K562 (cell line): ENCODE data around the gene VILL. TPM values are rescaled to one million over a fixed set of nuclear protein-coding genes. Genes with fewer than 3 reads are reported as not detected.

Experiments used
- ARID2 ChIP-seq: fragments of 450-650 bp; IDR thresholded peaks from 2 replicates; pipeline ENCODE4 v1.6.1; 2017; ENCODE audit warnings: antibody characterized with exemption, mild to moderate bottlenecking
- BACH1 ChIP-seq: fragments of 200-800 bp; sonication (Bioruptor generic); IDR thresholded peaks from 2 replicates; pipeline ENCODE4 v1.6.1; 2016; ENCODE audit warnings: missing genetic modification characterization, missing compliant biosample characterization
- CBFB ChIP-seq: sonication (generic); formaldehyde crosslinking; IDR thresholded peaks from 2 replicates; pipeline ENCODE4 v1.4.0; 2020; ENCODE audit warnings: mild to moderate bottlenecking, missing genetic modification reagents
- HDGF ChIP-seq: fragments of 450-650 bp; IDR thresholded peaks from 2 replicates; pipeline ENCODE4 v1.6.1; 2016
- HNRNPH1 ChIP-seq: fragments of 200-400 bp; formaldehyde crosslinking; optimal IDR thresholded peaks from 2 replicates; pipeline ENCODE3; 2017; ENCODE audit warnings: low read depth, mild to moderate bottlenecking, low read length, moderate library complexity
- IRF2 ChIP-seq: sonication (generic); formaldehyde crosslinking; IDR thresholded peaks from 2 replicates; pipeline ENCODE4 v1.8.1; 2022; ENCODE audit warnings: mild to moderate bottlenecking, missing genetic modification reagents
- KDM1A ChIP-seq, 2 experiments: fragments of 450-650 bp; IDR thresholded peaks; 2 replicates each; pipeline ENCODE4 v1.6.1; 2016; ENCODE audit warnings: mild to moderate bottlenecking in 2 of 2
- MCM7 ChIP-seq, 2 experiments: fragments of 450-650 bp; IDR thresholded peaks; 2 replicates each; pipeline ENCODE4 v1.6.1; 2016 to 2018
- OTX1 ChIP-seq: fragments of 450-650 bp; formaldehyde crosslinking; IDR thresholded peaks from 2 replicates; pipeline ENCODE4 v1.4.0; 2022; ENCODE audit warnings: mild to moderate bottlenecking
- SP1 ChIP-seq: sonication (generic); formaldehyde crosslinking; IDR thresholded peaks from 2 replicates; pipeline ENCODE4 v1.8.1; 2022; ENCODE audit warnings: mild to moderate bottlenecking, missing genetic modification reagents
- TOE1 ChIP-seq, 2 experiments: fragments of 450-650 bp in 1 of 2; sonication (generic) in 1 of 2; formaldehyde crosslinking in 1 of 2; IDR thresholded peaks; 2 replicates each; pipeline versions ENCODE4 v1.7.1 to v1.8.0; 2016 to 2022; ENCODE audit warnings: borderline replicate concordance in 2 of 2, mild to moderate bottlenecking in 2 of 2, antibody characterized with exemption in 1 of 2, inconsistent platforms in 1 of 2, low read depth in 1 of 2, missing genetic modification reagents in 1 of 2, moderate library complexity in 1 of 2
- ZNF165 ChIP-seq: fragments of 250-450 bp; sonication (Bioruptor Pico); IDR thresholded peaks from 2 replicates; pipeline ENCODE4 v1.4.0; 2020; ENCODE audit warnings: borderline replicate concordance
- ZNF184 ChIP-seq: sonication (generic); formaldehyde crosslinking; IDR thresholded peaks from 2 replicates; pipeline ENCODE4 v1.5.0; 2020; ENCODE audit warnings: missing genetic modification reagents
- ZNF274 ChIP-seq: IDR thresholded peaks from 2 replicates; pipeline ENCODE4 v1.6.1; 2011; ENCODE audit warnings: low read depth, mild to moderate bottlenecking, low read length, moderate library complexity, borderline replicate concordance
- polyA plus RNA-seq, 8 experiments: library from polyadenylated mRNA; depleted of rRNA in 4 of 8; stranded (reverse) in 5 of 8; unstranded in 3 of 8; fragments of >200 nt; fragmentation: Nextera tagmentation in 2 of 8; fragmentation: Illumina TruSeq in 1 of 8; extraction: Ambion mirVana in 2 of 8; extraction: Trizol in 1 of 8; gene quantifications; 2 replicates each; pipeline versions ENCODE4 v1.2.1 to v1.2.3, GENCODE V29; 2011 to 2014; ENCODE audit warnings: inconsistent platforms in 1 of 8, missing spikeins in 1 of 8
- total RNA-seq, 7 experiments: library from RNA; depleted of rRNA in 6 of 7; stranded (reverse); fragments of >200 nt in 6 of 7; fragmentation: Illumina TruSeq in 2 of 7; extraction: Trizol in 2 of 7; gene quantifications; 2 replicates each; pipeline versions ENCODE4 v1.2.1 to v1.2.3, GENCODE V29; 2011 to 2021; ENCODE audit warnings: low replicate concordance in 1 of 7
- TF ChIP-seq, protein P1 (sequence below): fragments of 250-450 bp; sonication (Bioruptor Pico); IDR thresholded peaks from 2 replicates; pipeline ENCODE4 v1.5.0; 2021; ENCODE audit warnings: mild to moderate bottlenecking, borderline replicate concordance
- TF ChIP-seq, protein P2 (sequence below): fragments of 450-650 bp; formaldehyde crosslinking; IDR thresholded peaks from 2 replicates; pipeline ENCODE4 v1.4.0; 2020; ENCODE audit warnings: mild to moderate bottlenecking, moderate library complexity
- TF ChIP-seq, protein P3 (sequence below): fragments of 450-650 bp; formaldehyde crosslinking; IDR thresholded peaks from 2 replicates; pipeline ENCODE4 v1.4.0; 2022; ENCODE audit warnings: mild to moderate bottlenecking, moderate library complexity
- TF ChIP-seq, protein P4 (sequence below): sonication (generic); formaldehyde crosslinking; IDR thresholded peaks from 2 replicates; pipeline ENCODE4 v1.8.1; 2022; ENCODE audit warnings: missing genetic modification reagents
- TF ChIP-seq, protein P5 (sequence below): sonication (generic); formaldehyde crosslinking; IDR thresholded peaks from 2 replicates; pipeline ENCODE4 v1.9.0; 2022; ENCODE audit warnings: mild to moderate bottlenecking, missing genetic modification reagents
- TF ChIP-seq, protein P6 (sequence below): fragments of 250-450 bp; sonication (Bioruptor Pico); IDR thresholded peaks from 2 replicates; pipeline ENCODE4 v1.8.0; 2022; ENCODE audit warnings: inconsistent platforms

The VILL gene
- total and polyA plus RNA-seq, 9 of the 15 experiments (the other 6 are each of a cell fraction or from before 2014, with no cell fraction given): 0.11 to 16.0 (median 8.8) TPM

DNA sequence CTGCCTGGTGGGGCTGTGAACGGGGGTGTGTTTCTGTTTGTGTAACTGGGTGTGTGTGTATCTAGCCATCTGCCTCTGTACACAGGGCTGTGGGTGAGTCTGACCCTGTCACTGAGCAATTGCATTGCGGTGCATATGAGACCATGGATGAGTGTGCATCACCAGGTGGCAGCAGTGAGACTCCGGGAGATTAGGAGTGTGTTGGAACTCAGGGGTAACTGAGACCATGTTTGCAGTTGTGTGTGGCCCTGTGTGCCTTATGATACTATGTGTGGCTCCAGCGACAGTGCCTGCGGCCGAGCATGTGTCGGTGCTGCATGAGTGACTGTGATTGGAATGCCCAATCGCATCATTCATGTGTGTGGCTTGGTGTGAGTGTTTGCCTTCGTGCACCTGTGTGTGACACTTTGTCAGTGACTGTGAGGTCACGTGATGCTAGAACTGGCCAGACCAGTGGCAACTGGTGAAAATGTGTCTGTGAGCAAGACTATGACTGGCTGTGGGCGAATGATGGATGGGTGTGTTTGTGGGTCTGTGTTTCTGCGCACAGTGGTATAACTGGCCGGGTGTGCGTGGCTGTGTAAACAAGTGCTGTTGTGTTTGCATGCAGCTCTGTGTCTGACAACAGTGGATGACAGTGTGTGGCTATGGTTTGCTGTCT is 14.0 kb downstream of the VILL start (continued):
- TF ChIP-seq, protein P1, sequence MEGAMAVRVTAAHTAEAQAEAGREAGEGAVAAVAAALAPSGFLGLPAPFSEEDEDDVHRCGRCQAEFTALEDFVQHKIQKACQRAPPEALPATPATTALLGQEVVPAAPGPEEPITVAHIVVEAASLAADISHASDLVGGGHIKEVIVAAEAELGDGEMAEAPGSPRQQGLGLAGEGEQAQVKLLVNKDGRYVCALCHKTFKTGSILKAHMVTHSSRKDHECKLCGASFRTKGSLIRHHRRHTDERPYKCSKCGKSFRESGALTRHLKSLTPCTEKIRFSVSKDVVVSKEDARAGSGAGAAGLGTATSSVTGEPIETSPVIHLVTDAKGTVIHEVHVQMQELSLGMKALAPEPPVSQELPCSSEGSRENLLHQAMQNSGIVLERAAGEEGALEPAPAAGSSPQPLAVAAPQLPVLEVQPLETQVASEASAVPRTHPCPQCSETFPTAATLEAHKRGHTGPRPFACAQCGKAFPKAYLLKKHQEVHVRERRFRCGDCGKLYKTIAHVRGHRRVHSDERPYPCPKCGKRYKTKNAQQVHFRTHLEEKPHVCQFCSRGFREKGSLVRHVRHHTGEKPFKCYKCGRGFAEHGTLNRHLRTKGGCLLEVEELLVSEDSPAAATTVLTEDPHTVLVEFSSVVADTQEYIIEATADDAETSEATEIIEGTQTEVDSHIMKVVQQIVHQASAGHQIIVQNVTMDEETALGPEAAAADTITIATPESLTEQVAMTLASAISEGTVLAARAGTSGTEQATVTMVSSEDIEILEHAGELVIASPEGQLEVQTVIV (CRISPR knock-in tag): no peak
- TF ChIP-seq, protein P2, sequence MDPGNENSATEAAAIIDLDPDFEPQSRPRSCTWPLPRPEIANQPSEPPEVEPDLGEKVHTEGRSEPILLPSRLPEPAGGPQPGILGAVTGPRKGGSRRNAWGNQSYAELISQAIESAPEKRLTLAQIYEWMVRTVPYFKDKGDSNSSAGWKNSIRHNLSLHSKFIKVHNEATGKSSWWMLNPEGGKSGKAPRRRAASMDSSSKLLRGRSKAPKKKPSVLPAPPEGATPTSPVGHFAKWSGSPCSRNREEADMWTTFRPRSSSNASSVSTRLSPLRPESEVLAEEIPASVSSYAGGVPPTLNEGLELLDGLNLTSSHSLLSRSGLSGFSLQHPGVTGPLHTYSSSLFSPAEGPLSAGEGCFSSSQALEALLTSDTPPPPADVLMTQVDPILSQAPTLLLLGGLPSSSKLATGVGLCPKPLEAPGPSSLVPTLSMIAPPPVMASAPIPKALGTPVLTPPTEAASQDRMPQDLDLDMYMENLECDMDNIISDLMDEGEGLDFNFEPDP (CRISPR knock-in tag): no peak
- TF ChIP-seq CBFB (CRISPR knock-in tag): peak; percentile 75; the same call in 1 of the 2 replicates
- no peak for TF ChIP-seq SP1 (CRISPR knock-in tag)
- TF ChIP-seq, protein P3, sequence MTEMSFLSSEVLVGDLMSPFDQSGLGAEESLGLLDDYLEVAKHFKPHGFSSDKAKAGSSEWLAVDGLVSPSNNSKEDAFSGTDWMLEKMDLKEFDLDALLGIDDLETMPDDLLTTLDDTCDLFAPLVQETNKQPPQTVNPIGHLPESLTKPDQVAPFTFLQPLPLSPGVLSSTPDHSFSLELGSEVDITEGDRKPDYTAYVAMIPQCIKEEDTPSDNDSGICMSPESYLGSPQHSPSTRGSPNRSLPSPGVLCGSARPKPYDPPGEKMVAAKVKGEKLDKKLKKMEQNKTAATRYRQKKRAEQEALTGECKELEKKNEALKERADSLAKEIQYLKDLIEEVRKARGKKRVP (CRISPR knock-in tag): no peak
- TF ChIP-seq, protein P4, sequence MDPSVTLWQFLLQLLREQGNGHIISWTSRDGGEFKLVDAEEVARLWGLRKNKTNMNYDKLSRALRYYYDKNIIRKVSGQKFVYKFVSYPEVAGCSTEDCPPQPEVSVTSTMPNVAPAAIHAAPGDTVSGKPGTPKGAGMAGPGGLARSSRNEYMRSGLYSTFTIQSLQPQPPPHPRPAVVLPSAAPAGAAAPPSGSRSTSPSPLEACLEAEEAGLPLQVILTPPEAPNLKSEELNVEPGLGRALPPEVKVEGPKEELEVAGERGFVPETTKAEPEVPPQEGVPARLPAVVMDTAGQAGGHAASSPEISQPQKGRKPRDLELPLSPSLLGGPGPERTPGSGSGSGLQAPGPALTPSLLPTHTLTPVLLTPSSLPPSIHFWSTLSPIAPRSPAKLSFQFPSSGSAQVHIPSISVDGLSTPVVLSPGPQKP (CRISPR knock-in tag): 0 out of 2 replicates have a peak, but pooled peaks have one; percentile 84
- 0 out of 2 replicates have a peak, but pooled peaks have one; percentile 43 for TF ChIP-seq OTX1 (CRISPR knock-in tag)
- TF ChIP-seq TOE1 (IDR thresholded peaks at IDR 0.05; ENCODE audit: borderline replicate concordance): peak; percentile 91
- no peak for TF ChIP-seq TOE1 (CRISPR knock-in tag; IDR thresholded peaks at IDR 0.05; ENCODE audit: borderline replicate concordance, low read depth)
- TF ChIP-seq ARID2: peak; percentile 35; the same call in 1 of the 2 replicates
- TF ChIP-seq, protein P5, sequence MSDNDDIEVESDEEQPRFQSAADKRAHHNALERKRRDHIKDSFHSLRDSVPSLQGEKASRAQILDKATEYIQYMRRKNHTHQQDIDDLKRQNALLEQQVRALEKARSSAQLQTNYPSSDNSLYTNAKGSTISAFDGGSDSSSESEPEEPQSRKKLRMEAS (CRISPR knock-in tag): peak; percentile 41; the same call in 1 of the 2 replicates
- TF ChIP-seq, protein P6, sequence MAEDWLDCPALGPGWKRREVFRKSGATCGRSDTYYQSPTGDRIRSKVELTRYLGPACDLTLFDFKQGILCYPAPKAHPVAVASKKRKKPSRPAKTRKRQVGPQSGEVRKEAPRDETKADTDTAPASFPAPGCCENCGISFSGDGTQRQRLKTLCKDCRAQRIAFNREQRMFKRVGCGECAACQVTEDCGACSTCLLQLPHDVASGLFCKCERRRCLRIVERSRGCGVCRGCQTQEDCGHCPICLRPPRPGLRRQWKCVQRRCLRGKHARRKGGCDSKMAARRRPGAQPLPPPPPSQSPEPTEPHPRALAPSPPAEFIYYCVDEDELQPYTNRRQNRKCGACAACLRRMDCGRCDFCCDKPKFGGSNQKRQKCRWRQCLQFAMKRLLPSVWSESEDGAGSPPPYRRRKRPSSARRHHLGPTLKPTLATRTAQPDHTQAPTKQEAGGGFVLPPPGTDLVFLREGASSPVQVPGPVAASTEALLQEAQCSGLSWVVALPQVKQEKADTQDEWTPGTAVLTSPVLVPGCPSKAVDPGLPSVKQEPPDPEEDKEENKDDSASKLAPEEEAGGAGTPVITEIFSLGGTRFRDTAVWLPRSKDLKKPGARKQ (CRISPR knock-in tag): no peak
- no peak for TF ChIP-seq KDM1A (IDR thresholded peaks at IDR 0.05)
- TF ChIP-seq ZNF165 (CRISPR knock-in tag): no peak
- TF ChIP-seq BACH1 (tag): no peak
- TF ChIP-seq ZNF184 (CRISPR knock-in tag): no peak
- TF ChIP-seq HDGF: peak; percentile 66; the same call in 1 of the 2 replicates
- TF ChIP-seq IRF2 (CRISPR knock-in tag): 0 out of 2 replicates have a peak, but pooled peaks have one; percentile 48
- TF ChIP-seq ZNF274: no peak
- TF ChIP-seq HNRNPH1: no peak
- no peak for TF ChIP-seq MCM7 (IDR thresholded peaks at IDR 0.05)
